Neural crest cell (in vitro differentiated cells): ENCODE measurements around the gene SPTSSA. TPM values are rescaled to one million over a fixed set of nuclear protein-coding genes. Genes with fewer than 3 reads are reported as not detected.
"Not testable (repeated sequence)": the region's sequence is repeated elsewhere in the genome, so short reads cannot be mapped to it uniquely, and the experiment has no call there.

Experiments
- DNase-seq: peaks from one replicate; pipeline ENCODE4 v3.0.0; 2021; ENCODE audit warnings: low read depth, mixed read lengths, low spot score
- H3K27ac Mint-ChIP-seq: one replicate; pipeline ENCODE4 v1.8.0; 2021; ENCODE audit warnings: mild to moderate bottlenecking, mixed read lengths; ENCODE audit not compliant: unreplicated experiment
- H3K27me3 Mint-ChIP-seq: 2 replicates; pipeline ENCODE4 v1.8.0; 2021; ENCODE audit warnings: low read depth, mild to moderate bottlenecking, mixed read lengths
- H3K36me3 Mint-ChIP-seq: 2 replicates; pipeline ENCODE4 v1.8.0; 2021; ENCODE audit warnings: low read depth, mild to moderate bottlenecking, mixed read lengths
- H3K4me1 Mint-ChIP-seq: 2 replicates; pipeline ENCODE4 v1.8.0; 2021; ENCODE audit warnings: mixed read lengths
- H3K4me3 Mint-ChIP-seq: one replicate; pipeline ENCODE4 v1.8.0; 2021; ENCODE audit warnings: mild to moderate bottlenecking, mixed read lengths
- H3K9me3 Mint-ChIP-seq: 2 replicates; pipeline ENCODE4 v1.8.0; 2021; ENCODE audit warnings: mixed read lengths
- total RNA-seq: library from RNA; stranded (reverse); gene quantifications from 2 replicates; pipeline ENCODE4 v1.2.1, GENCODE V29; 2021
- TF ChIP-seq, protein P1 (sequence below): fragments of 200-600 bp; sonication (generic); conservative IDR thresholded peaks from 2 replicates; pipeline ENCODE4 v1.5.0; 2021; ENCODE audit warnings: antibody characterized with exemption, mild to moderate bottlenecking

Gene SPTSSA
- total RNA-seq, 1 donor from 2014 or later = 24.7 TPM

DNA sequence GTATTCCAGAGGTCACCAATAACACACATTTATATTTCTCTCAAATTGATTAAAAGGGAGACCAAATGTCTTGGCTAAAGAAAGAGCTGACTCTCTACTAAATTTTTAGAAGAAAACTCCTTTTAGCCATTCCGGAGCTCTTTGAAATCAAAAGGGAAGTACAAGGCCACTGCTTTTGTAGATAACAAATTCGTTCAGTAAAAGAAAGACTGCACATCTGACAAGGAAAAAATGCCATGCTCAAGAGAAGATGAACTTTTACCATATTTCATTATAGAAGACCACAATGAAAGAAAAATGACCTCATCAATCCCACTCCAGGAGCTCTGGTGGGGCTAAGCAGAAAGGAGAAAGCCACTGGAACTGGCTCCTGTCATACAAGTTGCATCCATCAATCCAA lies 57.6 kb downstream of the SPTSSA start:
- no peak overlapping the region for H3K4me3 Mint-ChIP-seq
- no peaks in the 10 kb centered on the region for H3K27me3 Mint-ChIP-seq
- peaks cover 4% of the 10 kb centered on the region for H3K9me3 Mint-ChIP-seq
- DNase-seq = no peak
- no peak overlapping the region for H3K27ac Mint-ChIP-seq
- TF ChIP-seq, protein P1, sequence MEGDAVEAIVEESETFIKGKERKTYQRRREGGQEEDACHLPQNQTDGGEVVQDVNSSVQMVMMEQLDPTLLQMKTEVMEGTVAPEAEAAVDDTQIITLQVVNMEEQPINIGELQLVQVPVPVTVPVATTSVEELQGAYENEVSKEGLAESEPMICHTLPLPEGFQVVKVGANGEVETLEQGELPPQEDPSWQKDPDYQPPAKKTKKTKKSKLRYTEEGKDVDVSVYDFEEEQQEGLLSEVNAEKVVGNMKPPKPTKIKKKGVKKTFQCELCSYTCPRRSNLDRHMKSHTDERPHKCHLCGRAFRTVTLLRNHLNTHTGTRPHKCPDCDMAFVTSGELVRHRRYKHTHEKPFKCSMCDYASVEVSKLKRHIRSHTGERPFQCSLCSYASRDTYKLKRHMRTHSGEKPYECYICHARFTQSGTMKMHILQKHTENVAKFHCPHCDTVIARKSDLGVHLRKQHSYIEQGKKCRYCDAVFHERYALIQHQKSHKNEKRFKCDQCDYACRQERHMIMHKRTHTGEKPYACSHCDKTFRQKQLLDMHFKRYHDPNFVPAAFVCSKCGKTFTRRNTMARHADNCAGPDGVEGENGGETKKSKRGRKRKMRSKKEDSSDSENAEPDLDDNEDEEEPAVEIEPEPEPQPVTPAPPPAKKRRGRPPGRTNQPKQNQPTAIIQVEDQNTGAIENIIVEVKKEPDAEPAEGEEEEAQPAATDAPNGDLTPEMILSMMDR = no peak
- no peaks in the 10 kb centered on the region for H3K36me3 Mint-ChIP-seq
- H3K4me1 Mint-ChIP-seq = no peaks in the 10 kb centered on the region

DNA sequence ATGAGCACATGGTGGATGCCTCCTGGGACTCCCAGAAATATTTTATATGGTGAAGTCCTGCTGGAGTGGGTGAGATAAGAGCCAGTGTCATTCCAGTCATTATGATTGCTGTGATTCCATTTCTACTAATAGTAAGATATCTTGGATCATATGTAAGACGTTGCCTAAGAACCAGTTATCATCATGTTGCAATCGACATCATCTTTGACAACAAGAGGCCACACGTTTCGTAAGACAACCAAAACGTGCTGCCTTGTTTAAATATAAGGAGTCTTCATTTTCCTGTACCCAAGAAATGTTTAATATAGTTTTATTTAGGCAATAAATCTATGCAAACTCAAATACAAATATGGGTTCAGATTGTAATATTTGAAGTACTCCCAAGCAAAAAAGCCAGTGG lies 58.4 kb downstream of the SPTSSA start:
- TF ChIP-seq, protein P1 = no peak
- no peak overlapping the region for H3K4me3 Mint-ChIP-seq

DNA sequence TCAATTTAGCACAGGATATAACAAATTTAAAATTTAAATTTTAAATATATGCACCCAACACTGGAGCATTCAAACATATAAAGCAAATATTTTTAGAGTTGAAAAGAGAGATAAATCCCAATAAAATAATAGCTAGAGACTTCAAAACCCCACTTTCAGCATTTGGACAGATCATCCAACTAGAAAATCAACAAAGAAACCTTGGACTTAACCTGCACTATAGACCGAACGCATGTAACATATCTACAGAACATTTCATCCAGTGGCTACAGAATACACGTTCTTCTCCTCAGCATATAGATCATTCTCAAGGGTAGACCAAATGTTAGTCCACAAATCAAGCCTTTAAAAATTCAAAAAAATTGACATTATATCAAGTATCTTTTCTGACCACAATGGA lies 64.0 kb downstream of the SPTSSA start:
- H3K4me3 Mint-ChIP-seq = no peak overlapping the region
- TF ChIP-seq, protein P1 = no peak
- no peaks in the 10 kb centered on the region for H3K4me1 Mint-ChIP-seq
- H3K27me3 Mint-ChIP-seq = peaks cover 8% of the 10 kb centered on the region
- DNase-seq = no peak
- no peak overlapping the region for H3K27ac Mint-ChIP-seq
- H3K9me3 Mint-ChIP-seq = peaks cover 10% of the 10 kb centered on the region
- no peaks in the 10 kb centered on the region for H3K36me3 Mint-ChIP-seq

More for the DNA sequence above, 58.4 kb downstream of the SPTSSA start:
- no peaks in the 10 kb centered on the region for H3K4me1 Mint-ChIP-seq
- H3K27ac Mint-ChIP-seq = no peak overlapping the region
- H3K9me3 Mint-ChIP-seq = peaks cover 4% of the 10 kb centered on the region
- H3K27me3 Mint-ChIP-seq = no peaks in the 10 kb centered on the region
- H3K36me3 Mint-ChIP-seq = no peaks in the 10 kb centered on the region
- DNase-seq = no peak

DNA sequence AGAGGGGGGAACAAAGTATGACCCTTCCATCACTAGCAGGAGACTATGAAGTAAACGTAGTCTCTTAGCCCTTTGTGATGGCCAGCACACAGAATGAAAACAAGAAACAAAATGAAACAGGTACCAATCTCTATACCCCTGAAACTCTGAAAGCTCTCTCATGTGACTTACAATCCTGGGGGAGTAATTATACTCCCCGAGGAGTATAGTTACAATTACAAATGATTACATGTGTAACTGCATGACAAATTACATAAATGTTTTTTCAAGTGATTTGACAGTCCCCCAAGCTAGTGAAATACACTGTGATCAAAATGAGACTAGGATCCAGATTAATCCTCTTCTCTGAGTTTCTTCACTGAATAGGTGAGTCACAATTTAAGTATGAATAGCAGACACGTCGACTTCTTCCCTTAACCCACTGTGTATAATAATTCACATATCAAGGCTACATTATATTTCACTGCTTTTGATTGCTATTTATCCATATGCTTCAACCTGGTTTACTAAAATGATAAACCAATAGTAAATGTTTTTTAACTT lies 74.0 kb downstream of the SPTSSA start:
- Mint-ChIP-seq H3K27me3 (no peaks in the 10 kb centered on the region), H3K36me3 (no peaks in the 10 kb centered on the region), H3K9me3 (peaks cover 2% of the 10 kb centered on the region), H3K4me1 (no peaks in the 10 kb centered on the region), H3K4me3 (no peak overlapping the region), H3K27ac (no peak overlapping the region)
- TF ChIP-seq, protein P1 = no peak
- DNase-seq = no peak

DNA sequence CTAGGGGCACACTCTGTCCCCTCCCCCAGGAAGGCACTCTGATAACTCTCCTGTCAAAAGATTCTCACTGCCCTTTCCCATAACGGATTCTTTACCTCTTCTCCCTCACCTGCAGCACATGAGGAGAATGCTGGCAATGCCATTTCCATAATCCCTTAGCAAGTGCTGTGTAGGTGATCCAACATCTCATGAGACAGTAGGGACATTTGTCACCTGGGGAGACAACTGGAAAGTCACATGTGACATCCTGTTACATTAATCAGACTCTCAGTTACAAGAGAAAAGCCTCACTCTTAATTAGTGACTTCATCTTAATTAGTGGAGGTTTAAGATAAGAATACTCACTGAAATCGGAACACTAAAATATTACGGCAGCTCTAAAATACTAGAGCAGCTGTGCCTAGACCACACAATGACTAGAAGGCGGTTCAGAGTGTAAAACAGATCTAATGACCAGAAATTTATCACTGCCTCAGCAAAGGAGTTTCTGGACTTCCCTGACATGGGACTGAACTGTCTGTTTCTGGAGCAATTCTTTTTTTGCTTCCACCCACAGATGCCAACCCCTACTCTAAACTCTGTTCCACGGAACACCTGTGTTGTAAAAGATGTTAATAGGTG lies 75.1 kb downstream of the SPTSSA start:
- Mint-ChIP-seq H3K27me3 (no peaks in the 10 kb centered on the region), H3K4me3 (no peak overlapping the region)
- TF ChIP-seq, protein P1 = no peak

DNA sequence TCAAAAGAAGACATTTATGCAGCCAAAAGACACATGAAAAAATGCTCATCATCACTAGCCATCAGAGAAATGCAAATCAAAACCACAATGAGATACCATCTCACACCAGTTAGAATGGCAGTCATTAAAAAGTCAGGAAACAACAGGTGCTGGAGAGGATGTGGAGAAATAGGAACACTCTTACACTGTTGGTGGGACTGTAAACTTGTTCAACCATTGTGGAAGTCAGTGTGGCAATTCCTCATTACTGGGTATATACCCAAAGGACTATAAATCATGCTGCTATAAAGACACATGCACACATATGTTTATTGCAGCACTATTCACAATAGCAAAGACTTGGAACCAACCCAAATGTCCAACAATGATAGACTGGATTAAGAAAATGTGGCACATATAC lies 76.2 kb downstream of the SPTSSA start:
- not testable (repeated sequence) for H3K36me3 Mint-ChIP-seq, H3K4me1 Mint-ChIP-seq, H3K27me3 Mint-ChIP-seq, H3K27ac Mint-ChIP-seq, DNase-seq, H3K4me3 Mint-ChIP-seq, H3K9me3 Mint-ChIP-seq

More for the DNA sequence above, 75.1 kb downstream of the SPTSSA start:
- peaks cover 2% of the 10 kb centered on the region for H3K9me3 Mint-ChIP-seq
- no peaks in the 10 kb centered on the region for H3K4me1 Mint-ChIP-seq
- no peaks in the 10 kb centered on the region for H3K36me3 Mint-ChIP-seq
- DNase-seq = no peak
- H3K27ac Mint-ChIP-seq = no peak overlapping the region
